ENCODE data around the gene TRIM3. TPM values are rescaled to one million over a fixed set of nuclear protein-coding genes. Genes with fewer than 3 reads are reported as not detected.

TRIM3 gene
- total and polyA plus RNA-seq, 2 of the 4 experiments (the other 2 are of a cell fraction): 13.8 to 22.3 TPM

DNA sequence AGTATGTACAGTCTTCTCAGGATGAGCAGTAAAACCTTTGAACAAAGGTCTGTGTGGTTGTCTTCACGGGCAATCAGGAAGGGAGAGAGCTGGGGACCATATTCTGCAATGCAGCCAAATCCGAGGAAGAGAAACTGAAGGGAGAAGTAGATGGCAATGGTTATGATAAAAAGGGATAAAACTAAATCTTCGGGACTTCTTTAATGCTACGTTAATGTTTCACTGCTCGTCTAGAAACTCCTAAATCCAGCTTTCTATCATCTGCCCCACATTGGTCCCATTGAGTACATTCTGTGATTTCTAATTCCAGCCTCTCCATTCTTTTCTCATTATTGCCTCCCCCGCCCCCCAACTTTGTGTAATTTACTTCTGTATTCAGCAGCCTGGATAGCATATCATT, 9.3 kb upstream of the TRIM3 start:
- Histone ChIP-seq H3K4me2 (ENCODE audit: low read depth, low read length) (no peak overlapping the region), H3K4ac (ENCODE audit: low read depth, low read length) (no peak overlapping the region)
- intact Hi-C loops (cut with micrococcal nuclease): loop anchor here (5.0 kb wide), 2 partner anchors 119 to 199 kb away; partner anchors contain the start of genes ILK, MRPL17 and RRP8

More for the DNA sequence above, 9.3 kb upstream of the TRIM3 start:
- no peak overlapping the region for H3K27ac ChIP-seq (ENCODE audit: insufficient read depth, low read length)
- CTCF ChIA-PET: no interaction called here
- no peak overlapping the region for H2BK120ac ChIP-seq (ENCODE audit: low read depth, low read length)
- H3K27me3 ChIP-seq (ENCODE audit: control insufficient read depth, insufficient read depth, low read length): no peaks in the 10 kb centered on the region
- peaks cover 42 to 62% of the 10 kb centered on the region in 2 experiments for H3K79me1 ChIP-seq (ENCODE audit: low read depth in 1 of 2, low read length in 2 of 2)
- BruUV-seq (replicated peaks): no TSS peak
- H4K5ac ChIP-seq (ENCODE audit: low read depth, low read length): no peak overlapping the region
- TF ChIP-seq NFE2L2 (IDR thresholded peaks at IDR 0.05; ENCODE audit: low read depth, low read length): no peak
- TF ChIP-seq, protein P1, sequence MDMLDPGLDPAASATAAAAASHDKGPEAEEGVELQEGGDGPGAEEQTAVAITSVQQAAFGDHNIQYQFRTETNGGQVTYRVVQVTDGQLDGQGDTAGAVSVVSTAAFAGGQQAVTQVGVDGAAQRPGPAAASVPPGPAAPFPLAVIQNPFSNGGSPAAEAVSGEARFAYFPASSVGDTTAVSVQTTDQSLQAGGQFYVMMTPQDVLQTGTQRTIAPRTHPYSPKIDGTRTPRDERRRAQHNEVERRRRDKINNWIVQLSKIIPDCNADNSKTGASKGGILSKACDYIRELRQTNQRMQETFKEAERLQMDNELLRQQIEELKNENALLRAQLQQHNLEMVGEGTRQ (IDR thresholded peaks at IDR 0.05; ENCODE audit: low read depth, low read length): no peak
- no peak overlapping the region for H2BK5ac ChIP-seq (ENCODE audit: low read depth, low read length, poor library complexity, severe bottlenecking)
- H3K23ac ChIP-seq (ENCODE audit: low read depth, low read length): no peak overlapping the region
- POLR2A ChIA-PET (ENCODE audit: unreplicated experiment): interaction anchor here (0.7 kb wide), 1 partner anchor 15 kb away, joined by 6 read pairs; no protein-coding TSS in a partner anchor
- DNase-seq (no peak), ATAC-seq (ENCODE audit: low read depth) (no peak)
- no peak overlapping the region for H3K56ac ChIP-seq (ENCODE audit: extremely low read depth, insufficient read depth, low read length)
- H2AK9ac ChIP-seq (replicated peaks; ENCODE audit: low read depth, low read length, poor library complexity): no peak overlapping the region
- H4K20me1 ChIP-seq (ENCODE audit: insufficient read depth, low read length): peaks cover 10% of the 10 kb centered on the region
- H4K91ac ChIP-seq (ENCODE audit: insufficient read depth, low read depth, low read length): no peak overlapping the region
- H3K36me3 ChIP-seq (ENCODE audit: control insufficient read depth, insufficient read depth, low read length): peaks cover 21% of the 10 kb centered on the region
- no peak overlapping the region for H4K8ac ChIP-seq (ENCODE audit: low read depth in 2 of 2, low read length in 2 of 2)
- peaks cover 6% of the 10 kb centered on the region; the same call in 1 of the 2 replicates for H3K9me1 ChIP-seq (ENCODE audit: insufficient read depth, low read length)
- H3K18ac ChIP-seq (ENCODE audit: low read depth, low read length): no peak overlapping the region
- H2BK15ac ChIP-seq (ENCODE audit: low read depth, low read length): no peak overlapping the region
- H3K4me1 ChIP-seq (ENCODE audit: control insufficient read depth, insufficient read depth, low read length): peaks cover 8% of the 10 kb centered on the region
- no peak overlapping the region for H3K4me3 ChIP-seq (ENCODE audit: insufficient read depth, low read depth, low read length)
- H2AFZ ChIP-seq (replicated peaks; ENCODE audit: low read length, poor library complexity): no peak overlapping the region
- H2BK20ac ChIP-seq (ENCODE audit: low read depth, low read length): no peak overlapping the region
- dilution Hi-C loops (cut with HindIII; ENCODE audit: low sequenced_read_pairs, unreplicated experiment) (no loop called here), in situ Hi-C loops (cut with MboI; ENCODE audit: low sequenced_read_pairs) (no loop called here)
- no peak overlapping the region for H3K14ac ChIP-seq (replicated peaks; ENCODE audit: low read depth, low read length)
- H3K9ac ChIP-seq (ENCODE audit: low read depth, low read length): no peak overlapping the region
- 100% methylated on average over 1 of the region's 6 CpGs; no CpG with 5 or more reads in 1 of the 2 experiments for WGBS, 2 experiments (ENCODE audit: extremely low coverage in 2 of 2, insufficient read length in 1 of 2)
- no peaks in the 10 kb centered on the region for H3K9me3 ChIP-seq (ENCODE audit: control insufficient read depth, insufficient read depth, low read length)
- no peak overlapping the region for H2AK5ac ChIP-seq (ENCODE audit: low read depth, low read length)
